Measurements from ENCODE around the gene CACNA1G.

The CACNA1G gene

GRCh38 chr17:50675627-50676026, 115.1 kb downstream of the CACNA1G start:
- no peak overlapping the region for H4K8ac ChIP-seq (ENCODE audit: low read depth, low read length)
- peak overlapping the region; percentile 59 for H3K23ac ChIP-seq (ENCODE audit: low read depth, low read length, poor library complexity)
- peak overlapping the region; percentile 77 for H2BK15ac ChIP-seq (ENCODE audit: low read length)
- no peaks in the 10 kb centered on the region for H3K36me3 ChIP-seq (replicated peaks in 1 of 2; ENCODE audit: control insufficient read depth in 2 of 2, insufficient read depth in 2 of 2, low read length in 2 of 2)
- H2AK5ac ChIP-seq (ENCODE audit: low read depth, low read length) = peak overlapping the region; percentile 30
- no peak overlapping the region for H3K4ac ChIP-seq (ENCODE audit: low read length)
- H3K4me3 ChIP-seq (ENCODE audit: low read length in 2 of 2) = no peak overlapping the region
- no peak overlapping the region for H3K4me2 ChIP-seq (ENCODE audit: insufficient read depth, low read length, poor library complexity, severe bottlenecking)
- peak overlapping the region; percentile 40 for H3K14ac ChIP-seq (ENCODE audit: low read length)
- H2BK5ac ChIP-seq (ENCODE audit: low read length) = no peak overlapping the region
- no CpG with 5 or more reads among the region's 7 CpGs for WGBS, 2 donors (ENCODE audit: extremely low coverage in 2 of 2, insufficient read length in 2 of 2, insufficient replicate concordance in 1 of 2)
- H3K18ac ChIP-seq (ENCODE audit: low read length) = peak overlapping the region; percentile 67
- H3K27me3 ChIP-seq (ENCODE audit: control insufficient read depth in 3 of 3, insufficient read depth in 3 of 3, low read depth in 1 of 3, low read length in 3 of 3) = peaks cover 0 to 33% (median 0%) of the 10 kb centered on the region in 3 experiments
- H3K27ac ChIP-seq (replicated peaks; ENCODE audit: low read length) = no peak overlapping the region
- H3K9ac ChIP-seq (ENCODE audit: low read depth, low read length, poor library complexity) = no peak overlapping the region
- H3K4me1 ChIP-seq (ENCODE audit: control insufficient read depth in 2 of 2, insufficient read depth in 1 of 2, low read depth in 1 of 2, low read length in 2 of 2) = no peaks in the 10 kb centered on the region
- H3K9me3 ChIP-seq (replicated peaks in 1 of 2; ENCODE audit: control insufficient read depth in 2 of 2, insufficient read depth in 1 of 2, low read depth in 1 of 2, low read length in 2 of 2) = no peaks in the 10 kb centered on the region
- H4K91ac ChIP-seq (ENCODE audit: low read depth, low read length, poor library complexity) = peak overlapping the region; percentile 26
- no peaks in the 10 kb centered on the region for H3K79me1 ChIP-seq (ENCODE audit: low read depth, low read length)
- peak overlapping the region; percentile 50 for H2BK12ac ChIP-seq (ENCODE audit: low read length)
- H2AFZ ChIP-seq (ENCODE audit: low read length) = no peak overlapping the region
- no peak overlapping the region for H2BK120ac ChIP-seq (ENCODE audit: low read depth, low read length)
- DNase-seq (ENCODE audit: low spot score) = no peak

GRCh38 chr17:50676065-50676975, 115.8 kb downstream of the CACNA1G start:
- Histone ChIP-seq H3K18ac (ENCODE audit: low read length) (peak overlapping the region; percentile 67), H2AK5ac (ENCODE audit: low read depth, low read length) (peak overlapping the region; percentile 30), H3K14ac (ENCODE audit: low read length) (no peak overlapping the region), H2BK120ac (ENCODE audit: low read depth, low read length) (no peak overlapping the region), H3K79me1 (ENCODE audit: low read depth, low read length) (no peaks in the 10 kb centered on the region), H2AFZ (ENCODE audit: low read length) (no peak overlapping the region), H3K4me2 (ENCODE audit: insufficient read depth, low read length, poor library complexity, severe bottlenecking) (no peak overlapping the region), H2BK5ac (ENCODE audit: low read length) (no peak overlapping the region), H3K27me3 (ENCODE audit: control insufficient read depth in 3 of 3, insufficient read depth in 3 of 3, low read depth in 1 of 3, low read length in 3 of 3) (peaks cover 0 to 29% (median 0%) of the 10 kb centered on the region in 3 experiments), H3K4me1 (ENCODE audit: control insufficient read depth in 2 of 2, insufficient read depth in 1 of 2, low read depth in 1 of 2, low read length in 2 of 2) (peaks cover 3% of the 10 kb centered on the region in 2 donors), H4K8ac (ENCODE audit: low read depth, low read length) (peak overlapping the region; percentile 68), H3K4me3 (ENCODE audit: low read length in 2 of 2) (no peak overlapping the region), H3K27ac (replicated peaks; ENCODE audit: low read length) (no peak overlapping the region), H3K4ac (ENCODE audit: low read length) (no peak overlapping the region), H4K91ac (ENCODE audit: low read depth, low read length, poor library complexity) (no peak overlapping the region), H3K9me3 (replicated peaks in 1 of 2; ENCODE audit: control insufficient read depth in 2 of 2, insufficient read depth in 1 of 2, low read depth in 1 of 2, low read length in 2 of 2) (no peaks in the 10 kb centered on the region), H2BK15ac (ENCODE audit: low read length) (no peak overlapping the region), H3K9ac (ENCODE audit: low read depth, low read length, poor library complexity) (no peak overlapping the region), H2BK12ac (ENCODE audit: low read length) (no peak overlapping the region), H3K36me3 (replicated peaks in 1 of 2; ENCODE audit: control insufficient read depth in 2 of 2, insufficient read depth in 2 of 2, low read length in 2 of 2) (no peaks in the 10 kb centered on the region), H3K23ac (ENCODE audit: low read depth, low read length, poor library complexity) (peak overlapping the region; percentile 59)
- WGBS, 2 donors (ENCODE audit: extremely low coverage in 2 of 2, insufficient read length in 2 of 2, insufficient replicate concordance in 1 of 2) = no CpG with 5 or more reads among the region's 24 CpGs
- DNase-seq (ENCODE audit: low spot score) = no peak

All from neuronal stem cell (in vitro differentiated cells).